ENCODE results near the gene LAMP1. TPM values are rescaled to one million over a fixed set of nuclear protein-coding genes. Genes with fewer than 3 reads are reported as not detected.

LAMP1 gene
- total and polyA plus RNA-seq, 2 donors (not counting 1 experiment from before 2014, with no cell fraction given): 219 to 230 TPM

DNA sequence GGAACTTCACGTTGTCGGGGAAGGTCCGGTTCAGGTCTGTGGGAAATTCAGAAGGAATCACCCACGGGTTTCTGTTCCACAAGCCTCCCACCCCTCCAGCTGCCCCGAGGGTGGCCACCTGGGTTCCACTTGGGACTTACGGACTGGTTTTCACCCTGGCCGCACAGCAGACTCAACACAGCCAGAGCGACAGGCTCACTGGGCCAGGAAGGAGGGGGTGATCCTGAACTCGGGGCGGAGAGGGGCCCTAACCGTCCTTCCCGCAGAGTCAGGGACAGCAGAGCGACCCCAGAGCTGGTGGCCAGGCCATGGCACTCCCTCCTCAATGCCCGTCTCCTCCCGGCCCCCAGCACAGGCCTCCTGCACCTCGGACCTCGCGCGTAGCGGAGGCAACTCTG, 53.9 kb downstream of the LAMP1 start:
- no peak for TF ChIP-seq EZH2 (IDR thresholded peaks at IDR 0.05; ENCODE audit: low read length, missing control alignments)
- TF ChIP-seq, protein P1, sequence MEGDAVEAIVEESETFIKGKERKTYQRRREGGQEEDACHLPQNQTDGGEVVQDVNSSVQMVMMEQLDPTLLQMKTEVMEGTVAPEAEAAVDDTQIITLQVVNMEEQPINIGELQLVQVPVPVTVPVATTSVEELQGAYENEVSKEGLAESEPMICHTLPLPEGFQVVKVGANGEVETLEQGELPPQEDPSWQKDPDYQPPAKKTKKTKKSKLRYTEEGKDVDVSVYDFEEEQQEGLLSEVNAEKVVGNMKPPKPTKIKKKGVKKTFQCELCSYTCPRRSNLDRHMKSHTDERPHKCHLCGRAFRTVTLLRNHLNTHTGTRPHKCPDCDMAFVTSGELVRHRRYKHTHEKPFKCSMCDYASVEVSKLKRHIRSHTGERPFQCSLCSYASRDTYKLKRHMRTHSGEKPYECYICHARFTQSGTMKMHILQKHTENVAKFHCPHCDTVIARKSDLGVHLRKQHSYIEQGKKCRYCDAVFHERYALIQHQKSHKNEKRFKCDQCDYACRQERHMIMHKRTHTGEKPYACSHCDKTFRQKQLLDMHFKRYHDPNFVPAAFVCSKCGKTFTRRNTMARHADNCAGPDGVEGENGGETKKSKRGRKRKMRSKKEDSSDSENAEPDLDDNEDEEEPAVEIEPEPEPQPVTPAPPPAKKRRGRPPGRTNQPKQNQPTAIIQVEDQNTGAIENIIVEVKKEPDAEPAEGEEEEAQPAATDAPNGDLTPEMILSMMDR (conservative IDR thresholded peaks at IDR 0.05 in 1 of 2, IDR thresholded peaks at IDR 0.05 in 1 of 2; ENCODE audit: low read depth in 1 of 2, low read length in 2 of 2): no peak
- H3K9me3 ChIP-seq (ENCODE audit: control insufficient read depth, insufficient read depth, low read depth, low read length): no peaks in the 10 kb centered on the region
- no peaks in the 10 kb centered on the region for H3K4me1 ChIP-seq (ENCODE audit: control insufficient read depth, extremely low read depth, insufficient read depth, low read length)
- H3K4me2 ChIP-seq (ENCODE audit: extremely low read depth, insufficient read depth, low read length): no peak overlapping the region
- H3K4me3 ChIP-seq (replicated peaks in 1 of 4; ENCODE audit: control extremely low read depth in 1 of 4, insufficient read depth in 1 of 4, low read depth in 3 of 4, low read length in 4 of 4): no peak overlapping the region
- no peaks in the 10 kb centered on the region for H3K27me3 ChIP-seq (ENCODE audit: control insufficient read depth, insufficient read depth, low read length)
- H4K20me1 ChIP-seq (ENCODE audit: control insufficient read depth, extremely low read depth, insufficient read depth, low read length): no peaks in the 10 kb centered on the region
- DNase-seq (ENCODE audit: low read depth in 2 of 2): no peak
- no peaks in the 10 kb centered on the region for H3K36me3 ChIP-seq (ENCODE audit: control insufficient read depth, insufficient read depth, low read length)
- H3K27ac ChIP-seq (ENCODE audit: insufficient read depth, low read length): no peak overlapping the region
- H3K79me2 ChIP-seq (ENCODE audit: control insufficient read depth, insufficient read depth, low read length): no peaks in the 10 kb centered on the region
- H2AFZ ChIP-seq (ENCODE audit: low read length): no peak overlapping the region
- no peak overlapping the region for H3K9ac ChIP-seq (ENCODE audit: insufficient read depth, low read length)

DNA sequence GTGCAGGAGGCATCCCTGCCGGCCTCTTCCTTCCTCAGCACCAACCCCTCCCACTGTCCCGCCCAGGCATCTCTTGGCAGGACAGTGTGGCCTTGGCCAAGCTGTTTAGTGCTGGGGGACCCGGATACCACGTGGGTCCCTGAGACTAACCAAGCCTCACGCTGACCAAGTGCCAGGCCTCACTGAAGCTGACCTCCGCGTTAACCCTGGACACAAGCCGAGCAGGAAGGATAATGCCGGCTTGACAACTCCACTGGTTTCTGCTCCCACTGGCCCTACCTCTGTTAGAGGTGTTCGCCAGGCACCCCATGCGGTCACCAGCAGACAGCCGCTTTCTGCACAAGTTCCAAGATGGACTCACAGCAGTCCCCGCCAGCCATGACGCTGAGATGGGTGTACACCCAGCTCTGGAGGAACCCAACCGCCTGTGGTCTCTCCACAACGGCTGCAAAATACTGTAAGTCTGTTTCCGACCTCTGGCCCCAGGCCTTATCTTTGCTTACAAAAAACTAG, 54.5 kb downstream of the LAMP1 start:
- H3K4me1 ChIP-seq (ENCODE audit: control insufficient read depth, extremely low read depth, insufficient read depth, low read length): no peaks in the 10 kb centered on the region
- H3K4me2 ChIP-seq (ENCODE audit: extremely low read depth, insufficient read depth, low read length): no peak overlapping the region
- H3K9ac ChIP-seq (ENCODE audit: insufficient read depth, low read length): no peak overlapping the region
- no peak overlapping the region for H3K4me3 ChIP-seq (replicated peaks in 1 of 4; ENCODE audit: control extremely low read depth in 1 of 4, insufficient read depth in 1 of 4, low read depth in 3 of 4, low read length in 4 of 4)
- no peaks in the 10 kb centered on the region for H3K27me3 ChIP-seq (ENCODE audit: control insufficient read depth, insufficient read depth, low read length)
- H3K27ac ChIP-seq (ENCODE audit: insufficient read depth, low read length): no peak overlapping the region
- H4K20me1 ChIP-seq (ENCODE audit: control insufficient read depth, extremely low read depth, insufficient read depth, low read length): no peaks in the 10 kb centered on the region
- no peak overlapping the region for H2AFZ ChIP-seq (ENCODE audit: low read length)
- H3K36me3 ChIP-seq (ENCODE audit: control insufficient read depth, insufficient read depth, low read length): no peaks in the 10 kb centered on the region
- no peaks in the 10 kb centered on the region for H3K9me3 ChIP-seq (ENCODE audit: control insufficient read depth, insufficient read depth, low read depth, low read length)
- no peaks in the 10 kb centered on the region for H3K79me2 ChIP-seq (ENCODE audit: control insufficient read depth, insufficient read depth, low read length)
- TF ChIP-seq, protein P1 (conservative IDR thresholded peaks at IDR 0.05 in 1 of 2, IDR thresholded peaks at IDR 0.05 in 1 of 2; ENCODE audit: low read depth in 1 of 2, low read length in 2 of 2): no peak
- TF ChIP-seq EZH2 (IDR thresholded peaks at IDR 0.05; ENCODE audit: low read length, missing control alignments): no peak
- peak in 1 of 2 donors; percentile 22 for DNase-seq (ENCODE audit: low read depth in 2 of 2)

DNA sequence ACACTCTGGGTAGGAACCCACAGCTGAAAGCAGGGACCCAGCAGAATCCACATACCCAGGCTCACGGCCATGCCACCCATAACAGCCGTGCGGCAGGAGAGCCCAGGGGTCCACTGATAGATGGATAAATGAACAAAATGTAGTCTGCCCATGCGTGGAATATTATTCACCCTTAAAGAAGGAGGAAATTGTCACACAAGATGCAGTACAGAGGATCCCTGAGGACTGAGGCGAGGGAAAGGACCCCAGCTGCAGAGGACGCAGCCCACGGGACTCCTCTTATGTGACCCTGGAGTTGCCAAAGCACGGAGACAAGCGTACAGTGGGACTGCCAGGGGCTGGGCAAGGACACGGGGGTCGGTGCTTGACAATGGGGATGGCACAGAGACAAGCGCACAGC, 56.2 kb downstream of the LAMP1 start:
- Histone ChIP-seq H3K79me2 (ENCODE audit: control insufficient read depth, insufficient read depth, low read length) (no peaks in the 10 kb centered on the region), H4K20me1 (ENCODE audit: control insufficient read depth, extremely low read depth, insufficient read depth, low read length) (no peaks in the 10 kb centered on the region), H3K9me3 (ENCODE audit: control insufficient read depth, insufficient read depth, low read depth, low read length) (no peaks in the 10 kb centered on the region), H3K27ac (ENCODE audit: insufficient read depth, low read length) (no peak overlapping the region), H3K4me2 (ENCODE audit: extremely low read depth, insufficient read depth, low read length) (no peak overlapping the region), H3K36me3 (ENCODE audit: control insufficient read depth, insufficient read depth, low read length) (no peaks in the 10 kb centered on the region), H2AFZ (ENCODE audit: low read length) (no peak overlapping the region), H3K9ac (ENCODE audit: insufficient read depth, low read length) (no peak overlapping the region), H3K4me3 (replicated peaks in 1 of 4; ENCODE audit: control extremely low read depth in 1 of 4, insufficient read depth in 1 of 4, low read depth in 3 of 4, low read length in 4 of 4) (no peak overlapping the region), H3K4me1 (ENCODE audit: control insufficient read depth, extremely low read depth, insufficient read depth, low read length) (no peaks in the 10 kb centered on the region), H3K27me3 (ENCODE audit: control insufficient read depth, insufficient read depth, low read length) (no peaks in the 10 kb centered on the region)
- DNase-seq (ENCODE audit: low read depth in 2 of 2): no peak
- no peak for TF ChIP-seq EZH2 (IDR thresholded peaks at IDR 0.05; ENCODE audit: low read length, missing control alignments)
- TF ChIP-seq, protein P1 (conservative IDR thresholded peaks at IDR 0.05 in 1 of 2, IDR thresholded peaks at IDR 0.05 in 1 of 2; ENCODE audit: low read depth in 1 of 2, low read length in 2 of 2): no peak

Data from fibroblast of lung (primary cell).